Panc1 (cell line): ENCODE measurements around the gene HGF. TPM values are rescaled to one million over a fixed set of nuclear protein-coding genes. Genes with fewer than 3 reads are reported as not detected.

Source experiments
- ATAC-seq: fragments of 200-7000 bp; cut with Tn5 transposase; 2 replicates; pipeline ENCODE4 v1.9.1; 2020; ENCODE audit warnings: mild to moderate bottlenecking, moderate library complexity
- BruUV-seq: library from RNA; stranded (reverse); fragments of 400-500 nt; replicated peaks from 2 replicates; lab custom pipeline; 2021; lab: Mats Ljungman, UMichigan
- CTCF ChIA-PET: fragments of 300-600 bp; sonication (Branson Sonifier 250); formaldehyde crosslinking; loops from one replicate; lab custom pipeline; 2022; ENCODE audit warnings: antibody characterized with exemption; lab: Charles Lee
- POLR2A ChIA-PET: fragments of 300-600 bp; sonication (Branson Sonifier 250); formaldehyde crosslinking; loops from one replicate; lab custom pipeline; 2022; ENCODE audit warnings: antibody characterized with exemption; lab: Charles Lee
- DNase-seq: peaks from one replicate; pipeline ENCODE4 v3.0.0-alpha.2; 2010; ENCODE audit warnings: low read depth, low spot score
- H3K27ac ChIP-seq: 2 replicates; pipeline ENCODE4 v1.5.1; 2011; ENCODE audit warnings: mild to moderate bottlenecking, low read length, inconsistent platforms
- H3K27me3 ChIP-seq: fragments of 200-500 bp; sonication (Bioruptor generic); 2 replicates; pipeline ENCODE4 v1.6.0; 2014; ENCODE audit warnings: low read length, inconsistent platforms; ENCODE audit not compliant: control insufficient read depth, insufficient read depth
- H3K36me3 ChIP-seq: fragments of 200-500 bp; sonication (Bioruptor generic); 2 replicates; pipeline ENCODE4 v1.5.1; 2014; ENCODE audit warnings: inconsistent platforms, mild to moderate bottlenecking, low read length, moderate library complexity; ENCODE audit not compliant: control insufficient read depth, insufficient read depth
- H3K4me1 ChIP-seq: 2 replicates; pipeline ENCODE4 v1.5.1; 2011; ENCODE audit warnings: inconsistent platforms, mild to moderate bottlenecking, low read length, moderate library complexity; ENCODE audit not compliant: control insufficient read depth, insufficient read depth
- H3K4me3 ChIP-seq, 2 experiments: 2 replicates each; pipeline ENCODE4 v1.5.1; 2011 to 2012; ENCODE audit warnings: low read depth in 2 of 2, low read length in 2 of 2, mild to moderate bottlenecking in 2 of 2, inconsistent platforms in 1 of 2, moderate library complexity in 1 of 2
- H3K9me3 ChIP-seq: fragments of 200-500 bp; sonication (Bioruptor generic); 2 replicates; pipeline ENCODE4 v1.5.1; 2014; ENCODE audit warnings: low read depth, mild to moderate bottlenecking, inconsistent platforms, low read length, moderate library complexity; ENCODE audit not compliant: control insufficient read depth, insufficient read depth
- CTCF ChIP-seq: fragments of 450-650 bp; IDR thresholded peaks from 2 replicates; pipeline ENCODE4 v1.5.1; 2017; ENCODE audit warnings: mild to moderate bottlenecking
- POLR2AphosphoS5 ChIP-seq: IDR thresholded peaks from 2 replicates; pipeline ENCODE4 v1.6.1; 2012; ENCODE audit warnings: mild to moderate bottlenecking, low read depth, low read length, moderate library complexity
- REST ChIP-seq, 2 experiments: IDR thresholded peaks; 2 replicates each; pipeline ENCODE4 v1.6.1; 2011 to 2012; ENCODE audit warnings: low read depth in 2 of 2, control low read depth in 1 of 2, low read length in 1 of 2, mild to moderate bottlenecking in 1 of 2, moderate library complexity in 1 of 2; ENCODE audit not compliant: insufficient read depth in 1 of 2
- SIN3A ChIP-seq: IDR thresholded peaks from 2 replicates; pipeline ENCODE4 v1.6.1; 2012; ENCODE audit warnings: low read depth, mild to moderate bottlenecking, low read length, moderate library complexity, borderline replicate concordance; ENCODE audit not compliant: insufficient read depth
- TCF7L2 ChIP-seq: IDR thresholded peaks from 2 replicates; pipeline ENCODE4 v1.6.1; 2011; ENCODE audit warnings: mild to moderate bottlenecking, low read depth, low read length, inconsistent platforms
- in situ Hi-C: cut with HindIII; loops from 2 replicates; pipeline ENCODE4 v1.10.0; 2016; ENCODE audit warnings: low sequenced_read_pairs, low pct_unique_long_range_greater_than_20kb
- intact Hi-C: fragments of 100-400 bp; cut with micrococcal nuclease; formaldehyde crosslinking; loops from one replicate; pipeline ENCODE4 v1.10.0; 2022; ENCODE audit not compliant: unreplicated experiment
- total RNA-seq: library from RNA; stranded (reverse); gene quantifications from one replicate; pipeline ENCODE4 v1.2.1, GENCODE V29; 2021; ENCODE audit not compliant: unreplicated experiment

Gene HGF
- total RNA-seq, 1 experiment from 2014 or later = 0.49 TPM

- intact Hi-C loops = no loop called here
- BruUV-seq = no TSS peak
- ChIA-PET CTCF (no interaction called here), POLR2A (no interaction called here)
- no peaks in the 10 kb centered on the region for H3K9me3 ChIP-seq
- TF ChIP-seq CTCF (no peak), REST (IDR thresholded peaks at IDR 0.05; ENCODE audit: insufficient read depth in 1 of 2, low read depth in 2 of 2, low read length in 1 of 2) (no peak), POLR2AphosphoS5 (no peak), SIN3A (no peak), TCF7L2 (no peak)
- DNase-seq (peak; percentile 81), ATAC-seq (0 out of 2 replicates have a peak, but pooled peaks have one; percentile 45)
- no peak overlapping the region for H3K4me3 ChIP-seq
- H3K27me3 ChIP-seq = no peaks in the 10 kb centered on the region
- in situ Hi-C loops = no loop called here
- H3K36me3 ChIP-seq = no peaks in the 10 kb centered on the region
- no peaks in the 10 kb centered on the region for H3K4me1 ChIP-seq
- H3K27ac ChIP-seq = no peak overlapping the region
Observed at GRCh38 chr7:81705206-81705605, 64.6 kb downstream of the HGF start.

GRCh38 chr7:81704595-81704994, 65.3 kb downstream of the HGF start:
- CTCF ChIA-PET = no interaction called here
- Histone ChIP-seq H3K9me3 (no peaks in the 10 kb centered on the region), H3K4me3 (no peak overlapping the region), H3K4me1 (no peaks in the 10 kb centered on the region), H3K27ac (no peak overlapping the region), H3K36me3 (no peaks in the 10 kb centered on the region), H3K27me3 (no peaks in the 10 kb centered on the region)
- TF ChIP-seq CTCF = no peak
- no peak for TF ChIP-seq POLR2AphosphoS5
- no peak for TF ChIP-seq SIN3A
- TF ChIP-seq TCF7L2 = no peak
- TF ChIP-seq REST (IDR thresholded peaks at IDR 0.05; ENCODE audit: insufficient read depth in 1 of 2, low read depth in 2 of 2, low read length in 1 of 2) = no peak
- peak; percentile 76 for DNase-seq
- in situ Hi-C loops = no loop called here
- intact Hi-C loops = no loop called here
- POLR2A ChIA-PET = no interaction called here
- BruUV-seq = no TSS peak
- peak; percentile 30; the same call in 1 of the 2 replicates for ATAC-seq
